Esophagus muscularis mucosa (tissue), 4 donors: ENCODE measurements around the gene CALML3. TPM values are rescaled to one million over a fixed set of nuclear protein-coding genes. Genes with fewer than 3 reads are reported as not detected.
"Not testable (repeated sequence)": the region's sequence is repeated elsewhere in the genome, so short reads cannot be mapped to it uniquely, and the experiment has no call there.

Source experiments
- DNase-seq: peaks from one replicate; pipeline ENCODE4 v3.0.0-alpha.2; 2017; ENCODE audit errors: extremely low spot score
- H3K27ac ChIP-seq, 4 donors: fragments of 200-600 bp; sonication (generic); replicated peaks in 1 of 4; 1 replicate in 3 of 4; 2 replicates in 1 of 4; pipeline ENCODE4 v1.5.1; 2016 to 2019; ENCODE audit warnings: mild to moderate bottlenecking in 1 of 4
- H3K27me3 ChIP-seq, 4 donors: fragments of 200-600 bp; sonication (generic); one replicate each; pipeline versions ENCODE4 v1.5.1 to v1.6.0; 2016 to 2019
- H3K36me3 ChIP-seq, 4 donors: fragments of 200-600 bp; sonication (generic); one replicate each; pipeline ENCODE4 v1.5.1; 2016 to 2019
- H3K4me1 ChIP-seq, 4 donors: fragments of 200-600 bp; sonication (generic); one replicate each; pipeline ENCODE4 v1.5.1; 2016 to 2019
- H3K4me3 ChIP-seq, 4 donors: fragments of 200-600 bp; sonication (generic); 1 replicate in 2 of 4; 2 replicates in 2 of 4; pipeline ENCODE4 v1.5.1; 2016 to 2019; ENCODE audit warnings: mild to moderate bottlenecking in 4 of 4, moderate library complexity in 1 of 4
- H3K9me3 ChIP-seq, 4 donors: fragments of 200-600 bp; sonication (generic); 1 replicate in 3 of 4; 2 replicates in 1 of 4; pipeline ENCODE4 v1.5.1; 2016 to 2019
- EP300 ChIP-seq: sonication (generic); formaldehyde crosslinking; IDR thresholded peaks from one replicate; pipeline ENCODE4 v1.6.1; 2017; ENCODE audit warnings: antibody characterized with exemption
- POLR2A ChIP-seq: fragments of 450-650 bp; IDR thresholded peaks from one replicate; pipeline ENCODE4 v1.6.1; 2017; ENCODE audit warnings: antibody characterized with exemption, moderate library complexity, mild to moderate bottlenecking, low read depth
- POLR2AphosphoS5 ChIP-seq, 2 donors: sonication (generic); formaldehyde crosslinking; IDR thresholded peaks; one replicate each; pipeline ENCODE4 v1.6.1; 2017; ENCODE audit warnings: antibody characterized with exemption in 2 of 2
- WGBS: methylation state at CpG from one replicate; pipeline ENCODE4 v1.1.5; 2018; 5-methylcytosine and 5-hydroxymethylcytosine counted together
- intact Hi-C: fragments of 100-400 bp; cut with DNase I; formaldehyde crosslinking; loops from one replicate; pipeline ENCODE4 v1.15.1; 2023
- total RNA-seq, 4 donors: library from RNA; depleted of rRNA; stranded (reverse); fragments of >200 nt; gene quantifications; one replicate each; pipeline versions ENCODE4 v1.1.0 to v1.2.1, GENCODE V29; 2016
- TF ChIP-seq, protein P1 (sequence below), 3 experiments: fragments of 200-600 bp in 2 of 3; fragments of 450-650 bp in 1 of 3; sonication (generic) in 2 of 3; IDR thresholded peaks; one replicate each; pipeline ENCODE4 v1.5.1; 2017 to 2019; ENCODE audit warnings: antibody characterized with exemption in 3 of 3, mild to moderate bottlenecking in 2 of 3, moderate library complexity in 1 of 3

CALML3 gene
- not detected for total RNA-seq

GRCh38 chr10:5524641-5525560 is at the start of gene CALML3:
Gene CALML3, plus strand, starts transcription at chr10:5524961. Its CDS starts 125 bp downstream, at chr10:5525086.
- intact Hi-C loops, result no loop called here
- Histone ChIP-seq H3K27ac (no peak within 1 kb of the TSS), H3K9me3 (no peaks in the 10 kb centered on the region), H3K27me3 (no peaks in the 10 kb centered on the region), H3K36me3 (no peaks in the 10 kb centered on the region), H3K4me1 (peaks cover 7 to 21% (median 18%) of the 10 kb centered on the region in 4 donors), H3K4me3 (no peak within 1 kb of the TSS)
- no peak for DNase-seq
- TF ChIP-seq, protein P1, sequence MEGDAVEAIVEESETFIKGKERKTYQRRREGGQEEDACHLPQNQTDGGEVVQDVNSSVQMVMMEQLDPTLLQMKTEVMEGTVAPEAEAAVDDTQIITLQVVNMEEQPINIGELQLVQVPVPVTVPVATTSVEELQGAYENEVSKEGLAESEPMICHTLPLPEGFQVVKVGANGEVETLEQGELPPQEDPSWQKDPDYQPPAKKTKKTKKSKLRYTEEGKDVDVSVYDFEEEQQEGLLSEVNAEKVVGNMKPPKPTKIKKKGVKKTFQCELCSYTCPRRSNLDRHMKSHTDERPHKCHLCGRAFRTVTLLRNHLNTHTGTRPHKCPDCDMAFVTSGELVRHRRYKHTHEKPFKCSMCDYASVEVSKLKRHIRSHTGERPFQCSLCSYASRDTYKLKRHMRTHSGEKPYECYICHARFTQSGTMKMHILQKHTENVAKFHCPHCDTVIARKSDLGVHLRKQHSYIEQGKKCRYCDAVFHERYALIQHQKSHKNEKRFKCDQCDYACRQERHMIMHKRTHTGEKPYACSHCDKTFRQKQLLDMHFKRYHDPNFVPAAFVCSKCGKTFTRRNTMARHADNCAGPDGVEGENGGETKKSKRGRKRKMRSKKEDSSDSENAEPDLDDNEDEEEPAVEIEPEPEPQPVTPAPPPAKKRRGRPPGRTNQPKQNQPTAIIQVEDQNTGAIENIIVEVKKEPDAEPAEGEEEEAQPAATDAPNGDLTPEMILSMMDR (IDR thresholded peaks at IDR 0.05), result no peak
- no peak for TF ChIP-seq POLR2AphosphoS5 (IDR thresholded peaks at IDR 0.05)
- TF ChIP-seq POLR2A, result no peak
- TF ChIP-seq EP300, result no peak
- 96% methylated on average over 49 of the region's 64 CpGs for WGBS

DNA sequence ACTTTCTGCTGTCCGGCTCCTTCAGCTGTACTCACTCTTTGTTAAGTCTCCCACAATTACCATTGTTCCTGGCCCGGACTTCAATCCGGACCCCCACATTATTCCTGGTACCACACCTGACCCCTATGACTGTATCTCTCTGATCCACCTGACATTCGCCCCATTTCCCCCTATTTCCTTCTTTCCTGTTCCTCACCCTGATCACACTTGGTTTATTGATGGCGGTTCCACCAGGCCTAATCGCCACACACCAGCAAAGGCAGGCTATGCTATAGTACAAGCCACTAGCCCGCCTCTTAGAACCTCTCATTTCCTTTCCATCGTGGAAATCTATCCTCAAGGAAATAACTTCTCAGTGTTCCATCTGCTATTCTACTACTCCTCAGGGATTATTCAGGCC is 49.7 kb upstream of the CALML3 start:
- H3K27me3 ChIP-seq, H3K27ac ChIP-seq, H3K36me3 ChIP-seq, H3K4me3 ChIP-seq, intact Hi-C loops, H3K4me1 ChIP-seq, H3K9me3 ChIP-seq, DNase-seq: not testable (repeated sequence)
- 96% methylated on average over 8 of the region's 8 CpGs for WGBS

DNA sequence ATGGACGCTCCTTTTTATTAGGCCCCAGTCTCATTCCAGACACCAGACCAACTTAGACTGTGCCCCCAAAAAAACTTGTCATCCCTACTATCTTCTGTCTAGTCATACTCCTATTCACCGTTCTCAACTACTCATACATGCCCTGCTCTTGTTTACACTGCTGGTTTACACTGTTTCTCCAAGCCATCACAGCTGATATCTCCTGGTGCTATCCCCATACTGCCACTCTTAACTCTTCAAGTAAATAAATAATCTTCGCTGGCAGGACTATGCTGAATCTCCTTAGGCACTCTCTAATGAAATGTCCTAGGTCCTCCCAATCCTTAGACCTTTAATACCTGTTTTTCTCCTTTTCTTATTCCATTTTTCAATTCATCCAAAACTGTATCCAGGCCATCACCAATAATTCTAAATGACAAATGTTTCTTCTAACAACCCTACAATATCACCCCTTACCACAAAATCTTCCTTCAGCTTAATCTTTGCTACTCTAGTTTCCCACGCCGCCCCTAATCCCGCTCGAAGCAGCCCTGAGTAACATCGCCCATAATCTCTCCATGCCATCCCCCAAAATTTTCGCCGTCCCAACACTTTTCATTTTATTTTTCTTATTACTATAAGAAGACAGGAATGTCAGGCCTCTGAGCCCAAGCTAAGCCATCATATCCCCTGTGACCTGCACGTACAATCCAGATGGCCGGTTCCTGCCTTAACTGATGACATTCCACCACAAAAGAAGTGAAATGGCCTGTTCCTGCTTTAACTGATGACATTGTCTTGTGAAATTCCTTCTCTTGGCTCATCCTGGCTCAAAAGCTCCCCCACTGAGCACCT is 48.6 kb upstream of the CALML3 start:
- H3K27me3 ChIP-seq, H3K4me3 ChIP-seq, H3K27ac ChIP-seq, H3K9me3 ChIP-seq, intact Hi-C loops, H3K36me3 ChIP-seq, H3K4me1 ChIP-seq, DNase-seq: not testable (repeated sequence)
- 97% methylated on average over 12 of the region's 12 CpGs for WGBS

DNA sequence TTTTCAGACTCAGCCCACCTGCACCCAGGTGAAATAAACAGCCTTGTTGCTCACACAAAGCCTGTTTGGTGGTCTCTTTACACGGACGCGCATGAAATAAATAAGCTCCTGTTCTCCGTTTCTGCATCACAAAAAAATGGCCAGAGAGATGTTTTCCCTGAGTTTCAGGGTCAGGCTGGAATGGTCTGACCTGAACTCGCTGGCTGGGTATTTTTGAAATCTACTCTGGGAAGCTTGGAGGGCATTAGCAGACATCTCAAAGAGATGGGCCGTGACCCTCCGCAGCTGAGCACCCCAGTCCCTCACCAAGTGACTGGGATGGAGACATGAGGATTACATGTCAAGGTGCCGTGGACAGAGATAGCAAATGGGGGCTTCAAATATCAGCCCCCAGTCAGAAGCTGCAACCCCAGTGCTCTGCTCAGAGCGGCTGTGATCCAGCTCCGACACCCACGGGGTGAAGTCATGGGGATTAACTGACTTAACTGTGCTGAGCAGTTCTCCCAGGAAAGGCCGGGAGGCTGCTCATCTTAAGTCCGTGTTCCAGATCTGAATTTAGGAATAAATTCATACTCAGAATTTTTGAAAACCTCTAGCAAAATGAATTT is 47.7 kb upstream of the CALML3 start:
- 73% methylated on average over 11 of the region's 13 CpGs for WGBS

DNA sequence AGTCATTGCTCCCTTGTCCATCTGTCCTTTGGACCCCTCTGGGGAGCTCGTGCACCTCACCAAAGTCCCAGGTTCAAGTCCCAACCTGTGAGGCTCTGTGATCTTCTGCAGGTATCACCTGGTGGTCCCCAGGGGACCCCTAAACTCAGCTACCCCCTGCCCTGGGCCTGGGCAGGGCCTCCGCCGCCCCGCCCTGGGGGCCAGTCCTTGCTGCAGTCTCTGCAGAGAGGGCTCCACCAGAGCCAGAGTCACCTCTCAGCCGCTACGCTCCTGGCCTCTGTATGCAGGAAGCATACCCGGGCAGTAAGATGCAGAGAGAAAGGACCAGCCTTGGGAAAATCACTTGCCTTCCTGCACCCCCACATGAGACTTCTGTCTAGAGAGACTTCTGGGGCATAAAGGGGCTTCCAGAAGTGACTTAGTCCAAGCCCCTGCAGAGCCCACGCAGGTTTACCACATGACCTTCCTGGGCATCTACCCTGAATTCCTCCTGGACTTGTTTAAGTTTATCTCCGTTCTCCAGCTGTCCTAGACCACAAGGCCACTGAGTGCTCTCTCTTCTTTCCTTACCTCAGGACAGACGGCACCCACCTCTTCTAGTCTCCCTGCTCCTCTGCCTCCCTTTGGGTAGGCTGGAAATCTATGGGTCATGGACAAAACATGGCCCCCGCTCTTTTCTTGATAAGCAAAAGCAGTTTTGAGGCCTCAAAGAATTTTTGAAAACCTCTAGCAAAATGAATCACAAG is 46.6 kb upstream of the CALML3 start:
- no peak for DNase-seq
- TF ChIP-seq POLR2A, result no peak
- TF ChIP-seq, protein P1 (IDR thresholded peaks at IDR 0.05), result no peak
- TF ChIP-seq POLR2AphosphoS5 (IDR thresholded peaks at IDR 0.05), result no peak
- no peak for TF ChIP-seq EP300
- intact Hi-C loops, result no loop called here
- Histone ChIP-seq H3K36me3 (no peaks in the 10 kb centered on the region), H3K4me3 (no peak overlapping the region), H3K9me3 (no peaks in the 10 kb centered on the region), H3K4me1 (no peaks in the 10 kb centered on the region), H3K27me3 (no peaks in the 10 kb centered on the region), H3K27ac (no peak overlapping the region)
- WGBS, result 90% methylated on average over 8 of the region's 11 CpGs

More for the DNA sequence above, 47.7 kb upstream of the CALML3 start:
- intact Hi-C loops, result no loop called here
- DNase-seq, result no peak
- Histone ChIP-seq H3K4me3 (no peak overlapping the region), H3K4me1 (no peaks in the 10 kb centered on the region), H3K36me3 (no peaks in the 10 kb centered on the region), H3K27ac (no peak overlapping the region), H3K27me3 (no peaks in the 10 kb centered on the region), H3K9me3 (no peaks in the 10 kb centered on the region)
- no peak for TF ChIP-seq POLR2AphosphoS5 (IDR thresholded peaks at IDR 0.05)
- no peak for TF ChIP-seq EP300
- TF ChIP-seq, protein P1 (IDR thresholded peaks at IDR 0.05), result no peak
- TF ChIP-seq POLR2A, result no peak
